ENCODE data around the gene DNAJC3. TPM values are rescaled to one million over a fixed set of nuclear protein-coding genes. Genes with fewer than 3 reads are reported as not detected.
"Not testable (repeated sequence)": the region's sequence is repeated elsewhere in the genome, so short reads cannot be mapped to it uniquely, and the experiment has no call there.

The DNAJC3 gene
- total RNA-seq, 1 donor from 2014 or later = 56.7 TPM

- H3K27me3 ChIP-seq (ENCODE audit: low read depth) = no peaks in the 10 kb centered on the region
- DNase-seq (no peak), ATAC-seq (no peak)
- TF ChIP-seq CTCF (IDR thresholded peaks at IDR 0.05) = no peak
- no peak overlapping the region for H3K4me3 ChIP-seq
- H3K4me1 ChIP-seq = peaks cover 9% of the 10 kb centered on the region
- no peak overlapping the region for H3K27ac ChIP-seq
- intact Hi-C loops (cut with DNase I) = no loop called here
- no peaks in the 10 kb centered on the region for H3K36me3 ChIP-seq
- H3K9me3 ChIP-seq = no peaks in the 10 kb centered on the region
Observed at GRCh38 chr13:95749545-95749944, 72.6 kb downstream of the DNAJC3 start.

- Histone ChIP-seq H3K4me3 (no peak overlapping the region), H3K9me3 (no peaks in the 10 kb centered on the region), H3K27ac (no peak overlapping the region), H3K4me1 (no peaks in the 10 kb centered on the region), H3K27me3 (ENCODE audit: low read depth) (no peaks in the 10 kb centered on the region), H3K36me3 (no peaks in the 10 kb centered on the region)
- intact Hi-C loops (cut with DNase I) = no loop called here
- no peak for DNase-seq
- ATAC-seq = no peak
- no peak for TF ChIP-seq CTCF (IDR thresholded peaks at IDR 0.05)
Observed at GRCh38 chr13:95752677-95753076, 75.7 kb downstream of the DNAJC3 start.

- Histone ChIP-seq H3K27me3 (ENCODE audit: low read depth) (no peaks in the 10 kb centered on the region), H3K27ac (no peak overlapping the region), H3K4me1 (no peaks in the 10 kb centered on the region), H3K4me3 (no peak overlapping the region), H3K36me3 (no peaks in the 10 kb centered on the region), H3K9me3 (no peaks in the 10 kb centered on the region)
- no peak for ATAC-seq
- DNase-seq = no peak
- no peak for TF ChIP-seq CTCF (IDR thresholded peaks at IDR 0.05)
- intact Hi-C loops (cut with DNase I) = no loop called here
Observed at GRCh38 chr13:95754069-95754468, 77.1 kb downstream of the DNAJC3 start.

GRCh38 chr13:95756072-95756471, 79.1 kb downstream of the DNAJC3 start:
- Histone ChIP-seq H3K4me1 (no peaks in the 10 kb centered on the region), H3K27me3 (ENCODE audit: low read depth) (no peaks in the 10 kb centered on the region), H3K4me3 (no peak overlapping the region), H3K36me3 (peaks cover 15% of the 10 kb centered on the region), H3K9me3 (no peaks in the 10 kb centered on the region), H3K27ac (no peak overlapping the region)
- no peak for DNase-seq
- TF ChIP-seq CTCF (IDR thresholded peaks at IDR 0.05) = no peak
- ATAC-seq = no peak
- intact Hi-C loops (cut with DNase I) = no loop called here

- intact Hi-C loops (cut with DNase I); H3K27ac ChIP-seq; H3K9me3 ChIP-seq; H3K27me3 ChIP-seq (ENCODE audit: low read depth); DNase-seq; ATAC-seq; H3K4me1 ChIP-seq; H3K4me3 ChIP-seq: not testable (repeated sequence)
- H3K36me3 ChIP-seq = peaks cover 54% of the 10 kb centered on the region
Observed at GRCh38 chr13:95762626-95763025, 85.7 kb downstream of the DNAJC3 start.

- ATAC-seq (no peak), DNase-seq (no peak)
- no peak for TF ChIP-seq CTCF (IDR thresholded peaks at IDR 0.05)
- intact Hi-C loops (cut with DNase I) = no loop called here
- Histone ChIP-seq H3K27ac (no peak overlapping the region), H3K4me3 (no peak overlapping the region), H3K36me3 (peaks cover 58% of the 10 kb centered on the region), H3K9me3 (no peaks in the 10 kb centered on the region), H3K4me1 (no peaks in the 10 kb centered on the region), H3K27me3 (ENCODE audit: low read depth) (no peaks in the 10 kb centered on the region)
Observed at GRCh38 chr13:95763601-95764000, 86.7 kb downstream of the DNAJC3 start.

All from lower lobe of right lung (tissue), 2 donors.